ENCODE results near the gene PAX4.

Gene PAX4

DNA sequence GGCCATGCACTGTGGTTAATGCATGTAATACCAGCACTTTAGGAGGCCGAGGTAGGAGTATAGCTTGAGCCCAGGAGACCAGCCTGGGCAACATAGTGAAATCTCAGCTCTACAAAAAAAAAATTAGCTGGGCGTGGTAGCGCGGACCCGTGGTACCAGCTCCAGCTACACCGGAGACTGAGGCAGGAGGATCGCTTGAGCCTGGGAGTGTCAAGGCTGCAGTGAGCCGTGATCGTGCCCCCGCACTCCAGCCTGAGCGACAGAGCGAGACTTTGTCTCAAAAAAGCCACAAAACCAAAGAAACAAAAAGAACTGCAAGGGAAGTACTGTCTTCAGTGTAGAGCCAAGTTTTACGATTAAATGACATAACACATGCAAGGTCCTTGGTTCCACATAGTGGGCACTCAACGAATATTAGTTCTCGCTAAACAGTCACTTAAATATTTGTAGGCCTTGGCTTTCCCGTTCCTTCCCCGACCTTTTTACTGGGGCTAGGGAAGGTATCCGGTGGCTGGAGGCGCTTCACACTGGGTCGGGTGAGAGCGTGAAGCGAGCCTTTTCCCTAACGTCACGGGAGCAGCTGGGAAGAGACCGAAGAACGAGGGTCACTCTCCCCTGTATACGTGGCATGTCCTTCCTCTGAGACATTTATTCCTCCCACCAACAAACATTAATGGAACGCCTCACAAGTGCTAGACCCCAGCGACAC is 33.1 kb upstream of the PAX4 start:
- Mint-ChIP-seq H3K4me1 (ENCODE audit: low read depth) (peaks cover 37% of the 10 kb centered on the region), H3K9me3 (no peaks in the 10 kb centered on the region), H3K4me3 (peak overlapping the region; percentile 95)

DNA sequence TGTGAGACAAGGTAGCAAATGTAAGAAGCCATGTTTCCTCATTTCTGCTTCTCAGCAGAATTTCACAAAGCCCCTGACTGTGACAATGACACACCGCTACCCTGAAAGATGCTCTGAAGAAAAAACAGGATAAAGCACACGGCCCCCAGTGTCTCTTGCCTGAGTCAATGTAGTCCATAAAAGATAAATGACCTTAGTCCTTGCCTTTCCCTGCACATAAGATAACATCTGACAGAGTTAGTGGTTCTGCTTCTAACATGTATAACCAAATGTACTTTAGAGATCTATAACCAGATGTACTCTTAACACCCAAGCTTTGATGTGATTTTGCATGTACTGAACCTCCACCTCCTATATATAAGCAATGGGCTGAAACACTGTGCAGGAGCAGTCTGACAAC is 31.0 kb upstream of the PAX4 start:
- H3K9me3 Mint-ChIP-seq, result no peaks in the 10 kb centered on the region
- H3K27me3 Mint-ChIP-seq, result no peaks in the 10 kb centered on the region
- intact Hi-C loops (cut with micrococcal nuclease), result no loop called here
- H3K4me3 Mint-ChIP-seq, result no peak overlapping the region
- H3K4me1 Mint-ChIP-seq (ENCODE audit: low read depth), result peaks cover 17% of the 10 kb centered on the region
- no peak overlapping the region for H3K27ac Mint-ChIP-seq
- H3K36me3 Mint-ChIP-seq (ENCODE audit: low read depth), result peaks cover 21% of the 10 kb centered on the region

More for the DNA sequence above, 33.1 kb upstream of the PAX4 start:
- Mint-ChIP-seq H3K27me3 (no peaks in the 10 kb centered on the region), H3K27ac (peak overlapping the region; percentile 95), H3K36me3 (ENCODE audit: low read depth) (peaks cover 29% of the 10 kb centered on the region)
- intact Hi-C loops (cut with micrococcal nuclease), result loop anchor here (1.0 kb wide), 1 partner anchor 66 kb away; the partner anchor contains the start of gene GCC1

DNA sequence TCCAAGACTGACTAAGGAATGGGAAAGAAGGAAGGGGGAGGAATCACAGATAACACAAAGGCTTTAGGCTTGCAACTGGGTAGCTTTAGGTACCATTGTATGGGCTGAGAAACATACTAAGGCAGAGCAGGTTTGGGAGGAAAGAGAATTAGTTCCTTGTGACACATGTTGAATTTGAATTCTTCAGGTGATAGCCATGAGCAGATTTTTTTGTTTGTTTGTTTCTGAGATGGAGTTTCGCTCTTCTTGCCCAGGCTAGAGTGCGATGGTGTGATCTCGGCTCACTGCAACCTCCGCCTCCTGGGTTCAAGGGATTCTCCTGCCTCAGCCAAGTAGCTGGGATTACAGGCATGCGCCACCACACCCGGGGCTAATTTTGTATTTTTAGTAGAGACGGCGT is 29.7 kb upstream of the PAX4 start:
- Mint-ChIP-seq H3K36me3 (ENCODE audit: low read depth) (peaks cover 15% of the 10 kb centered on the region), H3K27ac (no peak overlapping the region), H3K4me1 (ENCODE audit: low read depth) (peaks cover 3% of the 10 kb centered on the region), H3K27me3 (no peaks in the 10 kb centered on the region), H3K4me3 (no peak overlapping the region), H3K9me3 (no peaks in the 10 kb centered on the region)
- intact Hi-C loops (cut with micrococcal nuclease), result no loop called here

GRCh38 chr7:127644484-127644883 is 26.5 kb upstream of the PAX4 start:
- Mint-ChIP-seq H3K36me3 (ENCODE audit: low read depth) (no peaks in the 10 kb centered on the region), H3K4me1 (ENCODE audit: low read depth) (no peaks in the 10 kb centered on the region), H3K27me3 (no peaks in the 10 kb centered on the region), H3K27ac (no peak overlapping the region), H3K9me3 (no peaks in the 10 kb centered on the region), H3K4me3 (no peak overlapping the region)
- intact Hi-C loops (cut with micrococcal nuclease), result no loop called here

GRCh38 chr7:127638197-127638596 is 20.3 kb upstream of the PAX4 start:
- no peak overlapping the region for H3K4me3 Mint-ChIP-seq
- no peaks in the 10 kb centered on the region for H3K9me3 Mint-ChIP-seq
- H3K4me1 Mint-ChIP-seq (ENCODE audit: low read depth), result peaks cover 11% of the 10 kb centered on the region
- no peaks in the 10 kb centered on the region for H3K27me3 Mint-ChIP-seq
- H3K36me3 Mint-ChIP-seq (ENCODE audit: low read depth), result no peaks in the 10 kb centered on the region
- H3K27ac Mint-ChIP-seq, result no peak overlapping the region
- intact Hi-C loops (cut with micrococcal nuclease), result no loop called here

DNA sequence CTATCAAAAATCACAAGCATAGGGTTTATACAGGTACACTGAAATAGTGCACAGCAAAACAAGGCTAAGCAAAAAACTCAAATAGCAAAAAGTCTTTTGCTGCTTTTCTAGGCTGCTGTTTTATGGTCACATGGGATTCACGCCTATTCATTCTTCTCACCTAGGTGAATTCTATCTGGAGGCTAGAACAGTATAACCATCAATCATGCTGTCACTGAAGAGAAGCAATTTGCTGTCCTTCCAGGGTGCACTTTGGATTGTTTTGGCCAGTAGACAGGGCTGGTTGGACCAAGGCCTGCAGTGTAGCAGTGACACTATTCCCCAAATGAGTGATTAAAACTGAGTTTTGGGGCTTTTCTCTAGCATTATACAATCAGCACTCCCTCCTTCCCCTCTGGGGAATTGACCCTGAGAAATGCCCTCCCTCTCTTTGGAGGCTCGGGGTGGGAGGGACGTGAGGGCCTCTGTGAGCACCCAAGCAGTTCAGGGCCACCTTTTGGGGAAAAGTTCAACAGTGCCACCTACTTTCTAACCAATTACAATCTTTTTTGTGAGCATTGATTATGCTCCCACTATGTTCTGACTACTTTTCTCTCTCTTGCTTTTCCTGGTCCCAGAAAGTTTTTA is 17.8 kb upstream of the PAX4 start:
- Mint-ChIP-seq H3K27me3 (peaks cover 1% of the 10 kb centered on the region), H3K4me1 (ENCODE audit: low read depth) (peaks cover 11% of the 10 kb centered on the region), H3K27ac (no peak overlapping the region), H3K4me3 (no peak overlapping the region), H3K9me3 (no peaks in the 10 kb centered on the region), H3K36me3 (ENCODE audit: low read depth) (no peaks in the 10 kb centered on the region)
- intact Hi-C loops (cut with micrococcal nuclease), result no loop called here

GRCh38 chr7:127632276-127632910 is 14.5 kb upstream of the PAX4 start:
- Mint-ChIP-seq H3K36me3 (ENCODE audit: low read depth) (no peaks in the 10 kb centered on the region), H3K27ac (no peak overlapping the region), H3K9me3 (no peaks in the 10 kb centered on the region), H3K4me3 (no peak overlapping the region), H3K4me1 (ENCODE audit: low read depth) (peaks cover 11% of the 10 kb centered on the region), H3K27me3 (peaks cover 3% of the 10 kb centered on the region)
- intact Hi-C loops (cut with micrococcal nuclease), result no loop called here

DNA sequence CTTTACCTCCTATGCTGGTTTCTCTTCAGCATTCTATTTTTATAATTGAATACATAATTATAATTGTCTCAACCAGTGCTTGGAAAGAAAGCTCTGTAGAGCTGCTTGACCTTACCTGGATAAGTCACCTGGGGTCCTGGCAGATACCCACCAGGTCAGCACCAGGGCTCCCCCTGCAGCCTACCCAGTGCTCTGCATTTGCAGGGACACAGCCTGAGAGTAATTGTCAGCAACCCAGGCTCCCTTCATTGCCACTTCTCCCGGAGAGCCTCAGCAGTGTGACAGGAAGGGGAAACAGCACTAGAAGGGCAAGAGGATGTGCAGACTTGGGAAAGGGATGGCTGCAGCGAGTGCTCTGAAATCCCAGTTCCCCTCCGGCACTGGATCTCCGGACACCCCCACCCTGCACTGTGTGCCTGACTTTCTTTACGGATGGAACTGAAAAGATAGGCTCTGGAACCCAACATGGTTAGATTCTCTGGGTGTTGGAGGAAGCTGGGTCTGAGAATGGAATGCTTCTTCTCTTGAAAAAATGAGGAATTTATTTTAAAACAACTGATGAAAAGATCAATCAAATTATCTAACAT is 11.4 kb upstream of the PAX4 start:
- peaks cover 3% of the 10 kb centered on the region for H3K27me3 Mint-ChIP-seq
- H3K27ac Mint-ChIP-seq, result no peak overlapping the region
- intact Hi-C loops (cut with micrococcal nuclease), result no loop called here
- no peaks in the 10 kb centered on the region for H3K9me3 Mint-ChIP-seq
- H3K36me3 Mint-ChIP-seq (ENCODE audit: low read depth), result no peaks in the 10 kb centered on the region
- peaks cover 2% of the 10 kb centered on the region for H3K4me1 Mint-ChIP-seq (ENCODE audit: low read depth)
- no peak overlapping the region for H3K4me3 Mint-ChIP-seq

DNA sequence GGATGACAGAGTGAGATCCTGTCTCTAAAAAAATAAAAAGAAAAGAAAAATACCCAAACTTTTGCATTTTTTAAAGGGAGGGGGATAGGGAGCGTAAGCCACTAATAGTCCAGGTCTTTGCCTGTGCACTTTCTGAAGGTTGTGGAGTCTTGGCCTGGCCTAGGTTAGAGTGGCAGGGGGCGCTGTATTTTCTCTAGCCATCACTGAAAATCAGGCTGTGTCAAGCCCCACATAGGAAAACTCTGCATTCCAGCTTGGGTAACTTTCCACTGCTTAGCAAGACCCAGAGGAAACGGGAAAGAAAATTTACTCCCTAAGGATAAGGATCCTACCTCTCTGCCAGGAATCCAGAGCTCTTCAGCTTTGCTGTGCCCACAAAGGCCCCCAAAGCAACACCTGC is 10.5 kb upstream of the PAX4 start:
- no peak overlapping the region for H3K27ac Mint-ChIP-seq
- H3K9me3 Mint-ChIP-seq, result no peaks in the 10 kb centered on the region
- H3K4me1 Mint-ChIP-seq (ENCODE audit: low read depth), result no peaks in the 10 kb centered on the region
- peaks cover 9% of the 10 kb centered on the region for H3K27me3 Mint-ChIP-seq
- intact Hi-C loops (cut with micrococcal nuclease), result no loop called here
- no peak overlapping the region for H3K4me3 Mint-ChIP-seq
- no peaks in the 10 kb centered on the region for H3K36me3 Mint-ChIP-seq (ENCODE audit: low read depth)

GRCh38 chr7:127625331-127625730 is 7.4 kb upstream of the PAX4 start:
- Mint-ChIP-seq H3K4me1 (ENCODE audit: low read depth) (peaks cover 8% of the 10 kb centered on the region), H3K27ac (no peak overlapping the region), H3K27me3 (peaks cover 25% of the 10 kb centered on the region), H3K9me3 (no peaks in the 10 kb centered on the region), H3K4me3 (no peak overlapping the region), H3K36me3 (ENCODE audit: low read depth) (no peaks in the 10 kb centered on the region)
- intact Hi-C loops (cut with micrococcal nuclease), result no loop called here

- Mint-ChIP-seq H3K4me3 (no peak overlapping the region), H3K27ac (no peak overlapping the region), H3K4me1 (ENCODE audit: low read depth) (peaks cover 13% of the 10 kb centered on the region), H3K27me3 (peaks cover 60% of the 10 kb centered on the region), H3K36me3 (ENCODE audit: low read depth) (no peaks in the 10 kb centered on the region), H3K9me3 (no peaks in the 10 kb centered on the region)
- intact Hi-C loops (cut with micrococcal nuclease), result no loop called here
Observed at GRCh38 chr7:127620406-127621233, 2.7 kb upstream of the PAX4 start.

- Mint-ChIP-seq H3K9me3 (no peaks in the 10 kb centered on the region), H3K4me1 (ENCODE audit: low read depth) (peaks cover 13% of the 10 kb centered on the region), H3K36me3 (ENCODE audit: low read depth) (no peaks in the 10 kb centered on the region), H3K4me3 (no peak overlapping the region), H3K27me3 (peaks cover 65% of the 10 kb centered on the region), H3K27ac (no peak overlapping the region)
- intact Hi-C loops (cut with micrococcal nuclease), result no loop called here
Observed at GRCh38 chr7:127619681-127620405, 1.9 kb upstream of the PAX4 start.

DNA sequence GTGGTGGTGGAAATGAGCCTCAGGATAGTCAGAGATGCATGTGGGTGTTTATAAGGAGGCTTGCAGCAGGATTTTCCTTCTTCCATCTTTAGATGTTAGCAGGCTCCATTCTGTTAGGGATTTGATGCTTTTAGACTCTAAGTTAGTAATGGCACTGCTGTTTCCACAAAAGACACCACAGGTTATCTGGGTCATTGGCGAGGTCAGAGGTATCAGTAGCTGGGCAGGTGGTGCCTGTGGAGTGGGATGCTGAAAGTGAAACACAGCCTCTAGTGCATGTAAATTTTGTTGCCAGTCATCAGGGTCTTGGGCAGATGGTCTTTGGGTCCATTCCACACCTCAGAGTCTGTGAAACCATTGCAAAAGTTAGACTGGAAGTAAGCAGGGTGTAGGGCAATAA is 833 bp upstream of the PAX4 start:
- Mint-ChIP-seq H3K27ac (no peak overlapping the region), H3K36me3 (ENCODE audit: low read depth) (no peaks in the 10 kb centered on the region), H3K27me3 (peaks cover 67% of the 10 kb centered on the region), H3K9me3 (no peaks in the 10 kb centered on the region), H3K4me3 (no peak overlapping the region), H3K4me1 (ENCODE audit: low read depth) (peaks cover 13% of the 10 kb centered on the region)
- intact Hi-C loops (cut with micrococcal nuclease), result no loop called here

Data from dendritic cell treated with granulocyte-macrophage colony-stimulating factor and Interleukin-4, amounts not matched to agents 40 ng/mL and 50 ng/mL, for 4 days (primary cell).